HT1080 (cell line): Measurements from ENCODE around the gene ARHGAP8. TPM values are rescaled to one million over a fixed set of nuclear protein-coding genes. Genes with fewer than 3 reads are reported as not detected.

ENCODE experiments used
- DNase-seq: peaks from one replicate; pipeline ENCODE4 v3.0.0-alpha.2; 2015; ENCODE audit warnings: low read depth
- total RNA-seq: library from RNA; depleted of rRNA; stranded (reverse); fragments of >200 nt; shearing (Covaris generic); gene quantifications from 2 replicates; pipeline ENCODE4 v1.2.3, GENCODE V29; 2014

ARHGAP8 gene
- total RNA-seq, 1 experiment from 2014 or later = not detected

DNA sequence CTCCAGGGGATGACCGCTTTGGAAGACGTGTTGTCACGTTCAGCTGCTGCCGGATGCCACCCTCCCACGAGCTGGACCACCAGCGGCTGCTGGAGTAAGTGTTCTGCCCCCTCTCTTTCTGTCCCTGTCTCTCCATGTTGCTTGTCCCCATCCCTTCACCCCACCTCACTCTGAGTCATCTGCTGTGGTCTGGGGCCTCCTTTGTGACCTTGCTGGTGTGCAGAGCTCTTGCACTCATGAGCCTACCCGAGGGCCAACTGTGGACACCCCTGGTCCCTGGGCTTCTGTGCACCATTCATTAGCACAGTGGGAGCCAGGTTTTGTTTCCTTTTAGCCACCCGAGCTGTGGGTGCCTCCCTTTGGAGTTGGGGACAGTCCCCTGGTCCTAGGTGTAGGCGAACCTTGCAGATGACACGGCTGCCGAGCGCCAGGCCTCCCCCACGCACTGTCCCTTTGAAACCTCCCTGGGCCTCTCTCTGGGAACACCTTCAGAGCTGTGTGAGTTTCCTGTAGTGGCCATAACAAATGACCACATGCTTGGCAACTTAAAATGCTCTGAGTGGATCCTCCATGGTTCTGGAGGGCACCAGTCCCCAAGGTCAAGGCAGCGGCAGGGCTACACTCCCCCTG, 49.8 kb downstream of the ARHGAP8 start:
- no peak for DNase-seq

DNA sequence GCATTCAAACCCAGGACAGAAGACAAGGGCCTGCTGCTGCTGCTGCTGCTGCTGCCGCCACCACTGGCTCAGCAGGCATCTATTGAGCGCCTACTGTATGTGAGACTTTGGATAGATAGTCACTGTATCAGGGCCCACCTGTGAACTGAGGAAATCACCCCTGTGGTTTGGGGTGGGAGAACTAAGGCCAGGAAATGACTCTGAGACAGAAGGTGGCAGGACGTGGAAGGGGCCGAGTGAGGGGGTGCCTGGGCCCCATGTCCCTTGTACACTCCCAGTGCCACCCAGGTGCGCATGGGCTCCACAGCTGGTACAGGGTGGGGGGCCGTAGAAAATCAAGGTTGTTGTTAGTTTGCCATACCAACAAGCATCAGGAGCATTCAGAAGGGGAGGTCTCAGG, 50.6 kb downstream of the ARHGAP8 start:
- DNase-seq = no peak

DNA sequence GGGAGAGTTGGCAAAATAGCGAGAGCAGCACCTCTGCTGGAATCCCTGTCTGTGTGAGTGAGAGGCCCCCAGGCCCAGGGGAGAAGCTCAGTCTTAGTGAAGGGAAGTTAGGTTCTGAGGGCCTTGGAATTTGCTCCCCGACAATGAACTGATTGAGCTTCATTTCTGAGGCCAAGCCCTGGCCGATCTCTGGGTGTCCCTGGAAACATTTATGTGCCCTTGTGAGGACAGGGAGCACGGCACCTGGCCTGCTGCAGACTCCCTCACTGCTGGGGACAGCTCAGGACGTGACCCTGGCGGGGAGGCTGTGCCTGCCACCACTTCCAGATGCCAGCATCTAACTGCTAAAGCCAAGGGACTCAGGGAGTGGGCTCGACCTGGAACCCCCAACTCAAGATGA, 52.0 kb downstream of the ARHGAP8 start:
- DNase-seq = no peak

DNA sequence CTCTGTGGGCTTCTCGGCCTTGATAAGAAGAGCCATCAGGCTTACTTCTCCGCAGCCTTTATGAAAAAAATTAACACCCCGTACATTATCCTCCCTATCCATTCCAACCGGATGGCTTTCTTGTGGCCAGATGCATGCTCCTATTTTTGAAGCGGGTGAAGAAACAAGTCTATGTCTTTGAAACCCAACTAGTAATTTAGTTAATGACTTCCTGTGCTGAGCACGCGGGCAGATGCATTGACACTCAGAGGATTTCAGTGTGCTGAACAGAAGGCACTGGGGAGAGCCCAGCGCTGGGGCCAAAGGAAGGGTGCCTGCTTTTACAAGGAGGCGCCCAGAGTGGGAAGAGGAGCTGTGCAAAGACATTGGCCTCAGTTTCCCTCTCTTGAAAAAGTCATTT, 53.3 kb downstream of the ARHGAP8 start:
- no peak for DNase-seq

DNA sequence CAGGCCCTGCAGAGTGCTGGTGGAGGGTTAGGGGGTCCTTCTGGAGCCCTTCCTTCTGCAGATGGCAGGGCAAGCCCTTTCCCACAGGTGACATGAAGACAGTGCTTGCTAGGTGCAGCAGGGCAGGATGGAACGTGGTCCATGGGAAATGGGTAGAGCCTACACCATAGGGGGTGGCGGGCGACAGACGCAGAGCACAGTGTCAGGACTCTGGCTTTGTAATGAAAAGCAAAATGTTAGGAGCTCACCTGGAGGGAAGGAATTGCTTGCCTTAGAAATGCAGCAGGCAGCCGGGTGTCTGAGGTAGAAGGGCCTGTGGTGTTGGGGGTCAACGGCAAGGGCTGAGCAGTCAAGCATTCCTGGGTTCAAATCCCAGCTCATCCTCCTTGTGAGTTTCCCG, 54.9 kb downstream of the ARHGAP8 start:
- DNase-seq = no peak

DNA sequence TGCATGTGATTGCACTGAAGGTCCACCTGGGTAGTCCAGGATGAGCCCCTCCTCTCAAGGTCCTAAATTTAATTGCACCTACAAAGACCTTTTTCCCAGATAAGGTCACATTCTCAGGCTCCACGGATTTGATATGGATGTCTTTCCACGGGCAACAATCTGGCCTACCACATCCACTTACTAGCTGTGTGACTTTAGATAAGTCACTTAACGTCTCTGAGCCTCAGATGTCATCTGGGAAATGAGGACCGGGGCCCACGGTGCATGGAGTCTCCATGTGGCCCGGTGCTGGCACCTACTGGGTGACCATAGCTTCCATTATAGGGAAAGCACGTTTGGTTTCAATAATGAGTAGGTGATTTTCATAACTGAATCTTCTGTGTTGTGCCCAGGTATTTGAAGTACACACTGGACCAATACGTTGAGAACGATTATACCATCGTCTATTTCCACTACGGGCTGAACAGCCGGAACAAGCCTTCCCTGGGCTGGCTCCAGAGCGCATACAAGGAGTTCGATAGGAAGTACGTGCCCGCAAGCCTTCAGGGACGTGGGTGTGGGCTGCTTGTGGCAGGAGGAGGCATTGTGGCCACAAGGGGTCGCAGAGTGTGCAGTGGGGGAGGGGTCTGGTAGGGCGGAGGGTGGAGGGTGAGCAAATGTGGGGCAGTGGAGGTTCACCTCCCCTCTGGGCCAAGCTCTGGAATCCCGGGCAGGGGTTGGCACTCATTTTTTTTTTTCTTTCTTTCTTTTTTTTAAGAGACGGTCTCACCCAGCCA, 55.7 kb downstream of the ARHGAP8 start:
- DNase-seq = no peak

DNA sequence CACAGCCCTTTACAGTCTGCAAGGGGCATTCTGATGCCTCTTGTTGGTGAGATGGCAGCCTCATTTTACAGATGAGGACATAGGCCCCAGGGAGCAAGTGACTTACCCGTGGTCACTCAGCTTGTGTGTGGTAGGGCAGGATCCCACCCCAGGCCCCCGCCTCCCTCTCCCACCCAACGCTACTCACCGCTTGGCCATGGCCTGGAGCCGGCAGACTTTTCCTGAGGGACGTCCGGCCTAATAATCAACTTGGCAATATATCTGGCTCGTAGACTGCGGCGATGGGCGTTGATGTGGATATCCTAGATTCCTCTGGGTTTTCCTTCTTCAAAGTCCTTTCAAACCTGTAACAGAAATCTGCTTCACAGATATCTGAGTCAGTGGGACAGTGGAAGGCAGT, 57.1 kb downstream of the ARHGAP8 start:
- no peak for DNase-seq

DNA sequence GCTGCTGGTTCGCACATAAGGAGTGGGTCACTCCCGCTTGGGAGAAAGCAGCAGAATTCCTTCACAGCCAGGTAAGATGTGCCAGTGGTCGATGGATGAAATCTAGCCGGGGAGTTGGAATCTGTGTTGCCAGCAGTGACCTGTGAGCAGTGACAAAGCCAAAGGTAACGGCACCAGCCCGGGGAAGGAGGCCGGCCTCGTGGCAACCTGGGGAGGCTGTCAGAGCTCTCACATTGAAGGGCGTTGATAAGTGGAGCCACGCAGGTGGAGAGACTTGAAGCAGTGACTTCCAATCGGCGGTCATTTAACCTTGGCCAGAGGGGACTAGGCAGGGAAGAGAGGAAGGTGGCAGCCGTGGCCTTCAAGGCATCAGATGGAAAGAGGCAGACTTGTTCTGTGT, 58.8 kb downstream of the ARHGAP8 start:
- no peak for DNase-seq

DNA sequence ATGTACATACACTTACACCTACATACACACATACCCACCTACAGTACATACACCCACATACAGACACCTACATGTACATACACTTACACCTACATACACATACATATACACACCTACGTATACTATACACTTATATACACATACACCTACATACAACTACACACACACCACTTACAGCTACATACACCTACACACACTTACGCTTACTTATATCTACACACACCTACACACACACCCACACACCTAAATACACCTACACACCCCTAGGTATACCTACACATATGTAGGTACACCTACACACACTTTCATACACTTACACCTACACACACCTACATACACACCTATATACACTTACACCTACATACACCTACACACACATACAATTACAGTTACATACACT, 61.0 kb downstream of the ARHGAP8 start:
- no peak for DNase-seq

DNA sequence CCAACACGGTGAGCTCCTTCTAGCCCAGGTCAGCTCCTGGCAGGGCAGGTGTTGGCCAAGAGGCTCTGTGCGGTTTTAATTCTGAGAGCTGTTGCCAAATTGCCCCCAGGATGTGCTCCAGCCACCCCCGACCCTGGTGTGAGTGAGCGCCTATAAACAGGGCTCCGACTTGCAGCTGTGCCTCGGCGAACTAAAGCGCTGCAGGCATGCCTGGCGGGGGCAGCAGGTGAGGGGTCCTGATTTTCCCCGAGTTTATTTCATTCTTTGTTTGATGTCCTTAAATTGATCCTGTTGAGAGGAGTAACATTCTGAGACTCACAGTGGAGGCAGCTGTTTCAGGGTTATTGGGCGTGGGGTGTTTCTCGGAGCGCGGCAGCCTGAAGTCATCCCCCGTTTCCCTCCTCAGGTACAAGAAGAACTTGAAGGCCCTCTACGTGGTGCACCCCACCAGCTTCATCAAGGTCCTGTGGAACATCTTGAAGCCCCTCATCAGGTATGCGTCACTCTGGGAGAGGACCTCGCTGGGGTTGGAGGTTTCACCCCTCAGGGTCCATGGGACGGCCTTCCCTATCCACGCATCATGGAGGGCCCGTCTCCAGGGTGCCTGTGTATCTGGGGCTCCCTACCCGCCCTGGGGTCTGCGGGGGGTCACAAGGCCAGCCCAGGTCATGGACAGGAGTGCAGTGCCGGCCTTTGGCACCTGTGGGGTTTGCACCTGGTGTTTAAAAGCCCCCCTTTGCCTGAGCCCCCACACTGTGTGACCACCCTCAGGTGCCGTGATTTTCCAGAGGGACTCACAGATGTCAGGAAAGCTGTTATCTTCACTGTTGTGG, 62.1 kb downstream of the ARHGAP8 start:
- DNase-seq = no peak

DNA sequence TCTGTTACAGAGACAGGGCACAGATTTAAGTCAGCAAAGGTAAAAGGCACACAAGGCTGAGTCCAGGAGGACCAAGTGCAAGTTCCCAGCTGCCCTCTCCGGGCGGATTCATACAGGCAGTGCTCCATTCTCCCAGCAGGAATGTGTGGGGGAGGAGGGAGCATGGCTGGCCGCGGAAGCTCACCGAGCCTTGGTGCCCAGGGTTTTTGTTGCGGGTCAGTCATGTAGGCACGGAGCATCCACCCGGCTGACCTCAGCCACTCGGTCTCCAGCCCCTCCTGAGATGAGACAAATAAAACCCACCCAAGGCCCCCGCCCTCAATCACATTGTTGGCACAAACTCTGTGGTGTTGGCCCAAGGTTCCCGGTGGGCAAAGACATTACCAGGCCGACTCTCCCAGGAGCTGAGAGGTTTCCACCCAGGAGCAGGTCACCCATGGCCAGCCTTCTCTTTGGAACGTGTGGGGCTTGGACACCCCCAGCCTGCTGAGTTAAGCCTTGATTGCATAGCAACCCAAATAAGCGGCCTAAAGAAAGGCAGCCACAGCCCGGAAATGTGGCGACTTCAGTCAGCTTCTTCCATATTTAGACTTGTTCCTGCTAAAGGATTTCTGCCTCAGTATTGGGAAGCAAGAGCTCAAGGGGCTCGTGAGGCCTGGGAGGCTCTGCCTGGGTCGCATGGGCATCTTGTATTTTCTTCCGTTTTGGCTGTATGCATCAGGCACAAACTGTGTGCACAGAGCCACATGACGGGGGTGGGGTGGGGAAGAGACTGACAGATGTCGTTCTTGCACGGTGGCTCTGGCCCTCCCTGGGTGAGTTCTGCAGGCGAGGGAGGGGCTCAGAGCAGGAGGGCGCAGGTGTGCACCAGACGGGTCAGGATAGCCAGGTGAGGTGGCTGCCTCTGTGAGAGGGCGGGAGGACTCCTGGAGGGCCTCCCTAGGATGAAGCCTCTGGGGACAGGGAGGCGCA, 63.0 kb downstream of the ARHGAP8 start:
- DNase-seq = no peak

DNA sequence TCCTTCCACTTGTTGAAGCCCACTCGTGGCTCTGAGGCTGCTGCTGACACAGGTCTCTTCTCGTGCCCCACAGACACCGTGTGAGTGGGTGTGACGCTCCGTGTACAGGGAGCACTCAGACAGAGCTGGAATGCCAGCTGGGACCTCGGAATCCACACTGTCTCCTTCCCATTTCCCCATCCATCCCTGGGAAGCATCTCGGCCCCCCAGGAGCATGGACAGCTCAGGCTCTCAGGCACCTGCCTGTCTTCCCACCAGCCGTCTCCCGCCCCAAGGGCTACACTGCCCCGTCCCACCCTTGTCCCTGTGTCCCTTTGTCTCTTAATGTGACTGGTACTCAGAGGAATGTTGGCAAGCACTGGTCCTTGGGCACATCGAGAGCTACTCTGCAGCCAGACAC, 63.8 kb downstream of the ARHGAP8 start:
- no peak for DNase-seq

DNA sequence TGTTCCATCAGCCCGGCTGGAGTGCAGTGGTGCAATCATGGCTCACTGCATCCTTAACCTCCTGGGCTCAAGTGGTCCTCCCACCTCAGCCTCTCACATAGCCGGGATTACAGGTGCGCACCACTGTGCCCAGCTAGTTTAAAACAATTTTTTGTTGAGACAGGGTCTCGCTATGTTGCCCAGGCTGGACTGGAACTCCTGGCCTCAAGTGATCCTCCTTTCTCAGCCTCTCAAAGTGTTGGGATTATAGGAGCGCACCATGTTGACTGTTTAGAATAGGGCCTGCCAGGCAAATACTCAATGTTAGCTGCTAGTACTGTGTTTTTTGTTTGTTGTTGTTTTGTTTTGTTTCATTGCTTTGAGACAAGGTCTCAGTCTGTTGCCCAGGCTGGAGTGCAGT, 66.4 kb downstream of the ARHGAP8 start:
- no peak for DNase-seq

DNA sequence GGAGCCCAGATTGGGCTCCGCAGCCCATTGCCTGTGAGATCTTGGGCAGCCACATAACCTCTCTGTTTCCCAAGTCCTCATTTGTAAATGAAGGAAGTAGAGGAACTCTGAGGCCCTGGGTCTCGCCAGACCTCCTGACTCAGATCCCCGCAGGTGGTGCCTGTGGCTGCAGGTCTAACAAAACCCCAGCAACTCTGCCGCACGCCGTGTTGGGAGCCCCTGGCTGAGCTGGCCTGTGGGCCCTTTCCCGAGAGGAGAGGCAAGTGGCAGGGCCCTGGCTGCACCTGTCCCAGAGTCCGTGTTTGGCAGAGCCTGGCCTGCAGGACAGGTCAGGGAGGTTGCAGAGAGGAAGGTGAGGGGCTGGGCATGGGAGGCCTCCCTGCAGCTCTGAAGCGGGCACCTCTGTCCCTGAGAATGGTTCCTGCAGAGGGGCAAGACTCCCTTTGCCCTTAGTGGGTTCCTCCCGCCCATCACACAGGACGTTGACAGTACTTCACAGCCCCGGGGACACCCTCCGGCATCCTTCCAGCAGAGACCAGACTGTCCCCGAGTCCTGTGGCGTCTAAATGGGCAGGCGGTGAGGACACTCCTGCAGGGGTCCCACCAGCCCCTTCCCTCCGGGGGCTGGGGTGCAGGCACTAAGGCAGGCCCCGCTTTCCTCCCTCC, 67.7 kb downstream of the ARHGAP8 start:
- no peak for DNase-seq

DNA sequence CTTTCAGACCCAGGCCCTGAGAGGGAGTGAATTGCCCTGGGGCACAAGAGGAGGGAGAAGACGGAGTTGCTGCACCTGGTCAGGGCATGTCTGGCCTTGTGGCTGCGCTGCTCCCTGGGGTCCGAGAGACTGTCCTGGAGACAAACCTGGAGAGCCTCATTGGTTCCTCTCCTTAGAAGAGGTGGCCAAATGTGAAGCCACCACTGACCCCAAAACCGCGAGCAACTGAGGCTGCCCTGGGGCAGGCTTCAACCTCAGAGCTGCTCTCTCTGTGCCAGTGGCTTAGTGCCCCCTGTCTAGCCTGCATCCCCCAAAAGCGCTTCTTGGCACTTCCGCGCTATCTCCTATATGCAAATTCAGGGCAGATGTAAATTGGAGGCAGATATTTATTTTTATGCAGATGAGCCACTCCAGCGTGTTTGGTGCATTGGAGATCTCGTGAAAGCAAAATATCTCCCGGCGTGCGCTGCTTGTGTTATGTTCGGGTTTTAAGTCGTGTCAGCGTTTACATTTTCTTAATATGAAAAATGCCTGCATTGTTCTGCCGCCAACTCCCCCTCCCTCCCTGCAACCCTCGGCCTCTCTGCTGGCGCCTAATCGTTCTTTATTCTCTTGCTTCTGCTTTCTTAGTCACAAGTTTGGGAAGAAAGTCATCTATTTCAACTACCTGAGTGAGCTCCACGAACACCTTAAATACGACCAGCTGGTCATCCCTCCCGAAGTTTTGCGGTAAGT, 69.5 kb downstream of the ARHGAP8 start:
- DNase-seq = no peak

DNA sequence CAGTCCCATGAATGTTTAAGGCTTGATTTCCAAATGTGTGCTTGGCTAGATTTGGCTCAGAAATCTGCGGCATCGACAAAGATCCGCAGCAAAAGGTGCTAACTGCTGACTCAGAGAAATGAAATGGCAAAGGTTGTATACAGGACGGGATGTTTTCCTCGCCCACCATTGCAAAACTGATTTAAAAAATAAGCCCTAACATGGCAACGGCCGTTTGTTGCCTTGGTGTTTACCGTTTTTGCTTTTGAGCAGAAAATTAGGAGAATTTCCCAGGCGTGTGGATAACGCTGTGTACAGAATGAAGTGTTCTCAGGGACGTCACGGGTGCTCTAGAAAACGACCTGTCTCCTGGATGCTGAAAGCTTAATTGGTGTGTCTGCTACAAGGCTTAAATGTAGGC, 70.2 kb downstream of the ARHGAP8 start:
- no peak for DNase-seq

DNA sequence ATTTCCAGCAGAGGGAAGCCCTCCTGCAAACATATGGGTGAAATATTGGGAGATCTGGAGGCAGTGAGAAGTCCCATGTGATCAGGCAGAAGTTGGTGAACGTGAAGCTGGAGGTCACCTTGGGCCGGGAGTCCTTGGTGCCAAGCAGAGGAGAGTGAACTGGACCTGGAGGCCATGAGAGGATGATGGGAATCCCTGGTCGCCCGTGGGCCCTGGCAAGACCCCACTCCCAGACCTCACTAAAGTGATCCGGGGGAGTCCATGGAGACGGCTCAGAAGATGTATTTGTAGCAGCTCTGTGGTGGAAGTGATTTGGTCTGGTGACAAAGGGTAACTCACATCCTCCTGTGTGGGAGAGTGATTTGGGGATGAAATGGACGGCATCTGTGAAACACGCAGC, 71.0 kb downstream of the ARHGAP8 start:
- no peak for DNase-seq

DNA sequence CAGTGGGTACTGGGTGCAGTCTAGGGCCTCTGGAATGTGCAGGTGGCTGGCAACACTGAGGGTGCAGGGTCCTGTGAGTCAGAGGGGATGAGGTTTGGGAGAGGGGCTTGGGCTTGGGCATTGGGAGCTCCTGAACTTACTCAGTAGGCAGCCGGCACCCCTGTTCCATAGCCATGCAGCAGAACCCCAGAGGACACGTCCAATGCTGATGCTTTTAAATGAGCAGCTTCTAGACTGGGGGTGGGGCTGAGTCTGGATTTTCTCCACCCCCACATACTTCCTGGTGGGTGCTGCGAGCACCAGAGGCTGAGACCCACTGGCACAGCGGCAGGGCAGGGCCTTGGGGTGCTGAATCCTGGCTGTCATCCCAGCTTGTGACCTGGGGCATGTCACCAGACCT, 71.4 kb downstream of the ARHGAP8 start:
- DNase-seq = no peak

DNA sequence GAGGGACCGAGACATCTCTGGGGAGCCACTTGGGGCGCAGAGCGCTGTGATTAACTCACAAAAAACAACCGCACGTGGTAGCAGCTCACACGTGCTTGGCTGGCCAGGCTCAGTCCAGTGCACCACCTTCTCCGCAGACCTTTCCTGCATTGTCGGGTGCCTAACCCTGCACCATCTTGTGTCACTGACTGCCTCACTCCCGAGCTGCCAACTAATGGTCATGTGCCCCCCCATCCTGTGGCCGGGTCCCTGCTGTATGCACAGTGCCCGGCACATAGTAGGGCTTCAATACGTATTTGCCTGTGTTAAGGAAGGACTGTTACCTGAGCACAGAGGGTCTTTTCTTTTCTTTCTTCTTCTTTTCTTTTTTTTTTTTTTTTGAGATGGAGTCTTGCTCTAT, 71.9 kb downstream of the ARHGAP8 start:
- no peak for DNase-seq
